Endothelial cell of umbilical vein (primary cell): ENCODE results near the gene SLC41A3.

Experiments used
- CTCF ChIP-seq, 2 donors: IDR thresholded peaks; 1 replicate in 1 of 2; 2 replicates in 1 of 2; pipeline ENCODE4 v1.5.1; 2011; ENCODE audit warnings: low read length in 2 of 2, mild to moderate bottlenecking in 2 of 2, moderate library complexity in 2 of 2, control low read depth in 1 of 2, inconsistent platforms in 1 of 2, low read depth in 1 of 2; ENCODE audit not compliant: insufficient read depth in 1 of 2; ENCODE audit errors: extremely low read depth in 1 of 2
- MAX ChIP-seq: IDR thresholded peaks from 2 replicates; pipeline ENCODE4 v1.6.1; 2011; ENCODE audit not compliant: insufficient read depth, insufficient read length

GRCh38 chr3:126082362-126083137, 1.4 kb downstream of the SLC41A3 start:
- TF ChIP-seq CTCF (IDR thresholded peaks at IDR 0.05; ENCODE audit: extremely low read depth in 1 of 2, insufficient read depth in 1 of 2, low read depth in 1 of 2, low read length in 2 of 2): no peak
- no peak for TF ChIP-seq MAX
